ENCODE data around the gene SHH.

Gene SHH

GRCh38 chr7:155825336-155825735 lies 13.1 kb upstream of the SHH start (continued):
- TF ChIP-seq, protein P1, sequence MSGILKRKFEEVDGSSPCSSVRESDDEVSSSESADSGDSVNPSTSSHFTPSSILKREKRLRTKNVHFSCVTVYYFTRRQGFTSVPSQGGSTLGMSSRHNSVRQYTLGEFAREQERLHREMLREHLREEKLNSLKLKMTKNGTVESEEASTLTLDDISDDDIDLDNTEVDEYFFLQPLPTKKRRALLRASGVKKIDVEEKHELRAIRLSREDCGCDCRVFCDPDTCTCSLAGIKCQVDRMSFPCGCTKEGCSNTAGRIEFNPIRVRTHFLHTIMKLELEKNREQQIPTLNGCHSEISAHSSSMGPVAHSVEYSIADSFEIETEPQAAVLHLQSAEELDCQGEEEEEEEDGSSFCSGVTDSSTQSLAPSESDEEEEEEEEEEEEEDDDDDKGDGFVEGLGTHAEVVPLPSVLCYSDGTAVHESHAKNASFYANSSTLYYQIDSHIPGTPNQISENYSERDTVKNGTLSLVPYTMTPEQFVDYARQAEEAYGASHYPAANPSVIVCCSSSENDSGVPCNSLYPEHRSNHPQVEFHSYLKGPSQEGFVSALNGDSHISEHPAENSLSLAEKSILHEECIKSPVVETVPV (CRISPR knock-in tag; IDR thresholded peaks at IDR 0.05) = no peak
- no peak for TF ChIP-seq ESRRG (CRISPR knock-in tag; IDR thresholded peaks at IDR 0.05)

GRCh38 chr7:155824227-155824886 lies 12.1 kb upstream of the SHH start:
- no peak for ATAC-seq
- TF ChIP-seq ZNF70 (CRISPR knock-in tag; IDR thresholded peaks at IDR 0.05) (no peak), RARB (CRISPR knock-in tag; IDR thresholded peaks at IDR 0.05) (no peak), OSR1 (CRISPR knock-in tag; IDR thresholded peaks at IDR 0.05) (no peak)
- TF ChIP-seq, protein P2, sequence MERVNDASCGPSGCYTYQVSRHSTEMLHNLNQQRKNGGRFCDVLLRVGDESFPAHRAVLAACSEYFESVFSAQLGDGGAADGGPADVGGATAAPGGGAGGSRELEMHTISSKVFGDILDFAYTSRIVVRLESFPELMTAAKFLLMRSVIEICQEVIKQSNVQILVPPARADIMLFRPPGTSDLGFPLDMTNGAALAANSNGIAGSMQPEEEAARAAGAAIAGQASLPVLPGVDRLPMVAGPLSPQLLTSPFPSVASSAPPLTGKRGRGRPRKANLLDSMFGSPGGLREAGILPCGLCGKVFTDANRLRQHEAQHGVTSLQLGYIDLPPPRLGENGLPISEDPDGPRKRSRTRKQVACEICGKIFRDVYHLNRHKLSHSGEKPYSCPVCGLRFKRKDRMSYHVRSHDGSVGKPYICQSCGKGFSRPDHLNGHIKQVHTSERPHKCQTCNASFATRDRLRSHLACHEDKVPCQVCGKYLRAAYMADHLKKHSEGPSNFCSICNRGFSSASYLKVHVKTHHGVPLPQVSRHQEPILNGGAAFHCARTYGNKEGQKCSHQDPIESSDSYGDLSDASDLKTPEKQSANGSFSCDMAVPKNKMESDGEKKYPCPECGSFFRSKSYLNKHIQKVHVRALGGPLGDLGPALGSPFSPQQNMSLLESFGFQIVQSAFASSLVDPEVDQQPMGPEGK (CRISPR knock-in tag; IDR thresholded peaks at IDR 0.05; ENCODE audit: borderline replicate concordance) = no peak

GRCh38 chr7:155821851-155822250 lies 9.6 kb upstream of the SHH start:
- no peak for ATAC-seq
- TF ChIP-seq GLIS3 (CRISPR knock-in tag; IDR thresholded peaks at IDR 0.05) (no peak), TOX (CRISPR knock-in tag; IDR thresholded peaks at IDR 0.05; ENCODE audit: borderline replicate concordance) (no peak), CSDC2 (CRISPR knock-in tag; IDR thresholded peaks at IDR 0.05) (no peak), RARB (CRISPR knock-in tag; IDR thresholded peaks at IDR 0.05) (no peak), ISL1 (CRISPR knock-in tag; IDR thresholded peaks at IDR 0.05) (no peak), ARNTL (CRISPR knock-in tag; IDR thresholded peaks at IDR 0.05; ENCODE audit: borderline replicate concordance, low read depth) (no peak), ZNF70 (CRISPR knock-in tag; IDR thresholded peaks at IDR 0.05) (no peak)
- TF ChIP-seq, protein P1 (CRISPR knock-in tag; IDR thresholded peaks at IDR 0.05) = no peak
- TF ChIP-seq, protein P3, sequence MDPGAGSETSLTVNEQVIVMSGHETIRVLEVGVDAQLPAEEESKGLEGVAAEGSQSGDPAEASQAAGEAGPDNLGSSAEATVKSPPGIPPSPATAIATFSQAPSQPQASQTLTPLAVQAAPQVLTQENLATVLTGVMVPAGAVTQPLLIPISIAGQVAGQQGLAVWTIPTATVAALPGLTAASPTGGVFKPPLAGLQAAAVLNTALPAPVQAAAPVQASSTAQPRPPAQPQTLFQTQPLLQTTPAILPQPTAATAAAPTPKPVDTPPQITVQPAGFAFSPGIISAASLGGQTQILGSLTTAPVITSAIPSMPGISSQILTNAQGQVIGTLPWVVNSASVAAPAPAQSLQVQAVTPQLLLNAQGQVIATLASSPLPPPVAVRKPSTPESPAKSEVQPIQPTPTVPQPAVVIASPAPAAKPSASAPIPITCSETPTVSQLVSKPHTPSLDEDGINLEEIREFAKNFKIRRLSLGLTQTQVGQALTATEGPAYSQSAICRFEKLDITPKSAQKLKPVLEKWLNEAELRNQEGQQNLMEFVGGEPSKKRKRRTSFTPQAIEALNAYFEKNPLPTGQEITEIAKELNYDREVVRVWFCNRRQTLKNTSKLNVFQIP (CRISPR knock-in tag; IDR thresholded peaks at IDR 0.05; ENCODE audit: borderline replicate concordance, low read depth) = no peak
- TF ChIP-seq, protein P4, sequence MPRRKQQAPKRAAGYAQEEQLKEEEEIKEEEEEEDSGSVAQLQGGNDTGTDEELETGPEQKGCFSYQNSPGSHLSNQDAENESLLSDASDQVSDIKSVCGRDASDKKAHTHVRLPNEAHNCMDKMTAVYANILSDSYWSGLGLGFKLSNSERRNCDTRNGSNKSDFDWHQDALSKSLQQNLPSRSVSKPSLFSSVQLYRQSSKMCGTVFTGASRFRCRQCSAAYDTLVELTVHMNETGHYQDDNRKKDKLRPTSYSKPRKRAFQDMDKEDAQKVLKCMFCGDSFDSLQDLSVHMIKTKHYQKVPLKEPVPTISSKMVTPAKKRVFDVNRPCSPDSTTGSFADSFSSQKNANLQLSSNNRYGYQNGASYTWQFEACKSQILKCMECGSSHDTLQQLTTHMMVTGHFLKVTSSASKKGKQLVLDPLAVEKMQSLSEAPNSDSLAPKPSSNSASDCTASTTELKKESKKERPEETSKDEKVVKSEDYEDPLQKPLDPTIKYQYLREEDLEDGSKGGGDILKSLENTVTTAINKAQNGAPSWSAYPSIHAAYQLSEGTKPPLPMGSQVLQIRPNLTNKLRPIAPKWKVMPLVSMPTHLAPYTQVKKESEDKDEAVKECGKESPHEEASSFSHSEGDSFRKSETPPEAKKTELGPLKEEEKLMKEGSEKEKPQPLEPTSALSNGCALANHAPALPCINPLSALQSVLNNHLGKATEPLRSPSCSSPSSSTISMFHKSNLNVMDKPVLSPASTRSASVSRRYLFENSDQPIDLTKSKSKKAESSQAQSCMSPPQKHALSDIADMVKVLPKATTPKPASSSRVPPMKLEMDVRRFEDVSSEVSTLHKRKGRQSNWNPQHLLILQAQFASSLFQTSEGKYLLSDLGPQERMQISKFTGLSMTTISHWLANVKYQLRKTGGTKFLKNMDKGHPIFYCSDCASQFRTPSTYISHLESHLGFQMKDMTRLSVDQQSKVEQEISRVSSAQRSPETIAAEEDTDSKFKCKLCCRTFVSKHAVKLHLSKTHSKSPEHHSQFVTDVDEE (CRISPR knock-in tag; IDR thresholded peaks at IDR 0.05) = no peak

GRCh38 chr7:155820788-155821187 lies 8.5 kb upstream of the SHH start:
- TF ChIP-seq TOX (CRISPR knock-in tag; IDR thresholded peaks at IDR 0.05; ENCODE audit: borderline replicate concordance) (no peak), TCF4 (CRISPR knock-in tag; IDR thresholded peaks at IDR 0.05; ENCODE audit: borderline replicate concordance) (no peak), OSR1 (CRISPR knock-in tag; IDR thresholded peaks at IDR 0.05) (no peak), GLIS3 (CRISPR knock-in tag; IDR thresholded peaks at IDR 0.05) (no peak), CSDC2 (CRISPR knock-in tag; IDR thresholded peaks at IDR 0.05) (no peak)
- TF ChIP-seq, protein P1 (CRISPR knock-in tag; IDR thresholded peaks at IDR 0.05) = no peak
- TF ChIP-seq, protein P2 (CRISPR knock-in tag; IDR thresholded peaks at IDR 0.05; ENCODE audit: borderline replicate concordance) = no peak
- no peak for ATAC-seq

All from SK-N-SH treated with all-trans-retinoic acid at 6 μM for 48 hours (cell line).